GM18519 (cell line): ENCODE results near the gene ODAD3.
A peak's percentile ranks its signal among the peaks of the same experiment; 100 is the strongest.
"Not testable (repeated sequence)": the region's sequence is repeated elsewhere in the genome, so short reads cannot be mapped to it uniquely, and the experiment has no call there.

Source experiments
- ATAC-seq: cut with Tn5 transposase; IDR thresholded peaks from one replicate; pipeline ENCODE4 v1.9.1; 2021; ENCODE audit warnings: mild to moderate bottlenecking, moderate library complexity; ENCODE audit not compliant: unreplicated experiment, low FRiP score

The ODAD3 gene

GRCh38 chr19:11435057-11435832 lies at the start of gene ODAD3, which contains the start of gene PRKCSH:
Gene ODAD3, minus strand, starts transcription at chr19:11435121. Its CDS starts 105 bp downstream, at chr19:11435016.
Gene PRKCSH, plus strand, starts transcription at chr19:11435635. Its CDS starts 483 bp downstream, at chr19:11436118.
- ATAC-seq: peak; percentile 85

- ATAC-seq: no peak
Observed at GRCh38 chr19:11483366-11484111, 48.6 kb upstream of the ODAD3 start.

GRCh38 chr19:11482384-11483050 lies 47.6 kb upstream of the ODAD3 start:
- peak; percentile 32 for ATAC-seq

- ATAC-seq: peak; percentile 41
Observed at GRCh38 chr19:11481534-11482383, 46.8 kb upstream of the ODAD3 start.

- ATAC-seq: no peak
Observed at GRCh38 chr19:11480715-11481533, 46.0 kb upstream of the ODAD3 start, which contains the start of gene ELAVL3. Gene ELAVL3, minus strand, starts transcription at chr19:11481046. Its CDS starts 438 bp downstream, at chr19:11480608.

- no peak for ATAC-seq
Observed at GRCh38 chr19:11479898-11480714, 45.2 kb upstream of the ODAD3 start.

- ATAC-seq: no peak
Observed at GRCh38 chr19:11479090-11479897, 44.4 kb upstream of the ODAD3 start.

GRCh38 chr19:11478167-11479089 lies 43.5 kb upstream of the ODAD3 start:
- ATAC-seq: no peak

GRCh38 chr19:11475861-11476260 lies 40.9 kb upstream of the ODAD3 start:
- no peak for ATAC-seq

GRCh38 chr19:11475343-11475742 lies 40.4 kb upstream of the ODAD3 start:
- not testable (repeated sequence) for ATAC-seq

- no peak for ATAC-seq
Observed at GRCh38 chr19:11473725-11474124, 38.8 kb upstream of the ODAD3 start.

- not testable (repeated sequence) for ATAC-seq
Observed at GRCh38 chr19:11468266-11468845, 33.4 kb upstream of the ODAD3 start.

- no peak for ATAC-seq
Observed at GRCh38 chr19:11465600-11465999, 30.7 kb upstream of the ODAD3 start.

- no peak for ATAC-seq
Observed at GRCh38 chr19:11464333-11465265, 29.7 kb upstream of the ODAD3 start.

- ATAC-seq: no peak
Observed at GRCh38 chr19:11463391-11463790, 28.5 kb upstream of the ODAD3 start.
